HEK293T (cell line): ENCODE results near the gene GLIPR1L2.

ENCODE experiments used
- CTCF ChIA-PET: fragments of 350-600 bp; formaldehyde crosslinking; extraction: SDS; loops from one replicate; lab custom pipeline; 2021; ENCODE audit warnings: antibody characterized with exemption, inconsistent platforms; lab: Yijun Ruan, JAX
- POLR2A ChIA-PET: fragments of 350-600 bp; formaldehyde crosslinking; extraction: SDS; loops from one replicate; lab custom pipeline; 2020; ENCODE audit warnings: antibody characterized with exemption, inconsistent platforms; lab: Yijun Ruan, JAX
- DNase-seq: peaks from one replicate; pipeline ENCODE4 v3.0.0; 2012; ENCODE audit warnings: mixed read lengths; ENCODE audit errors: extremely low spot score
- ARNT ChIP-seq: fragments of 450-650 bp; IDR thresholded peaks from 2 replicates; pipeline ENCODE4 v1.6.1; 2017; ENCODE audit warnings: mild to moderate bottlenecking
- BHLHE40 ChIP-seq: fragments of 450-650 bp; IDR thresholded peaks from 2 replicates; pipeline ENCODE4 v1.6.1; 2016; ENCODE audit warnings: mild to moderate bottlenecking, moderate library complexity, borderline replicate concordance
- CTBP1 ChIP-seq: fragments of 450-650 bp; IDR thresholded peaks from 2 replicates; pipeline ENCODE4 v1.6.1; 2016; ENCODE audit warnings: borderline replicate concordance
- ELF4 ChIP-seq: fragments of 450-650 bp; IDR thresholded peaks from 2 replicates; pipeline ENCODE4 v1.6.1; 2017; ENCODE audit warnings: antibody characterized with exemption
- FOXA1 ChIP-seq: fragments of 450-650 bp; IDR thresholded peaks from 2 replicates; pipeline ENCODE4 v1.6.1; 2016; ENCODE audit warnings: mild to moderate bottlenecking
- FOXK2 ChIP-seq: fragments of 450-650 bp; IDR thresholded peaks from 2 replicates; pipeline ENCODE4 v1.6.1; 2016; ENCODE audit warnings: mild to moderate bottlenecking
- FOXM1 ChIP-seq: fragments of 450-650 bp; IDR thresholded peaks from 2 replicates; pipeline ENCODE4 v1.6.1; 2017; ENCODE audit warnings: mild to moderate bottlenecking, borderline replicate concordance
- HDGF ChIP-seq: fragments of 450-650 bp; IDR thresholded peaks from 2 replicates; pipeline ENCODE4 v1.6.1; 2017; ENCODE audit warnings: antibody characterized with exemption, borderline replicate concordance
- L3MBTL2 ChIP-seq: fragments of 450-650 bp; conservative IDR thresholded peaks from 2 replicates; pipeline ENCODE4 v1.6.1; 2016; ENCODE audit warnings: mild to moderate bottlenecking
- LEF1 ChIP-seq: fragments of 450-650 bp; IDR thresholded peaks from 2 replicates; pipeline ENCODE4 v1.6.1; 2017; ENCODE audit warnings: mild to moderate bottlenecking, borderline replicate concordance
- NFRKB ChIP-seq: fragments of 450-650 bp; IDR thresholded peaks from 2 replicates; pipeline ENCODE4 v1.6.1; 2016; ENCODE audit warnings: mild to moderate bottlenecking, moderate library complexity
- SP1 ChIP-seq: fragments of 450-650 bp; IDR thresholded peaks from 2 replicates; pipeline ENCODE4 v1.6.1; 2017
- SUZ12 ChIP-seq: fragments of 450-650 bp; IDR thresholded peaks from 2 replicates; pipeline ENCODE4 v1.6.1; 2016; ENCODE audit warnings: mild to moderate bottlenecking
- TARDBP ChIP-seq: fragments of 450-650 bp; IDR thresholded peaks from 2 replicates; pipeline ENCODE4 v1.6.1; 2016
- ZNF384 ChIP-seq: fragments of 450-650 bp; IDR thresholded peaks from 2 replicates; pipeline ENCODE4 v1.6.1; 2016
- TF ChIP-seq, protein P1 (sequence below): fragments of 450-650 bp; IDR thresholded peaks from 2 replicates; pipeline ENCODE4 v1.6.1; 2016

Gene GLIPR1L2

DNA sequence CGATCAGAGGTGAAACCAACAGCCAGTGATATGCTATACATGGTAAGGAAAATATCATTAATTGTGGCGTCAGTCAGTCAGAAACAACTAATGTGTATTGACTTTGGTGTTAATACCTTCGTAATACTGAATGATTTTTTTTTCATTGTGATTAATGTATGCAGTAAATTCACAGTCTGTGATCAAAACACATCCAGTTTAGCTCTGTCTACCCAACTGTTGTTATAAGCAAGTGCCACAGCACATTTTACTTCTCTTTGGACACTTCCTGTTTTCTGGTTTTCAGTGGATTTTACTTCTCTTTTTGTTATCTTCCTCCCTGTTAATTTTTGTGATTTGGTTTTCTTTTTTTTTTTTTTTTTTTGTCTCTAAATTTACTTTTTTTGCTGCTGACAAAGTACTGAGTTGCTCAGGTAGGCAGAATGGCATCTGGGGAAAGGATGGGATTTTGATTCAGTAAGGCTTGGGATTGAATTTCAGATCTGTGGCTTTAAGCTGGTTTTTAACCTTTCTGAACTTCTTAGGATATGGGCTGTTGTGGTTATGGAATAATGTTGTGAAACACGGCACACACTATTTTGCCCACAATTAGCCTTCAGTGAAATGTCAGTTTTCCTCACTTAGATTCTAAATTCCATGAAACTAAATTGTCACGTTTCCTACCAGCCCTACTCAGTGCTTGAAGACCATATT, 90.3 kb downstream of the GLIPR1L2 start:
- TF ChIP-seq LEF1: no peak
- no peak for TF ChIP-seq SP1
- TF ChIP-seq SUZ12: no peak
- no peak for TF ChIP-seq BHLHE40
- TF ChIP-seq NFRKB: no peak
- TF ChIP-seq TARDBP: no peak
- TF ChIP-seq ELF4: no peak
- no peak for TF ChIP-seq L3MBTL2
- TF ChIP-seq HDGF: no peak
- TF ChIP-seq, protein P1, sequence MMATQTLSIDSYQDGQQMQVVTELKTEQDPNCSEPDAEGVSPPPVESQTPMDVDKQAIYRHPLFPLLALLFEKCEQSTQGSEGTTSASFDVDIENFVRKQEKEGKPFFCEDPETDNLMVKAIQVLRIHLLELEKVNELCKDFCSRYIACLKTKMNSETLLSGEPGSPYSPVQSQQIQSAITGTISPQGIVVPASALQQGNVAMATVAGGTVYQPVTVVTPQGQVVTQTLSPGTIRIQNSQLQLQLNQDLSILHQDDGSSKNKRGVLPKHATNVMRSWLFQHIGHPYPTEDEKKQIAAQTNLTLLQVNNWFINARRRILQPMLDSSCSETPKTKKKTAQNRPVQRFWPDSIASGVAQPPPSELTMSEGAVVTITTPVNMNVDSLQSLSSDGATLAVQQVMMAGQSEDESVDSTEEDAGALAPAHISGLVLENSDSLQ: no peak
- no peak for TF ChIP-seq ZNF384
- TF ChIP-seq FOXA1: no peak
- TF ChIP-seq FOXM1: no peak
- no peak for TF ChIP-seq FOXK2
- TF ChIP-seq ARNT: no peak
- TF ChIP-seq CTBP1: no peak
- CTCF ChIA-PET: no interaction called here
- POLR2A ChIA-PET: interaction anchor here (0.6 to 1.0 kb wide), 2 partner anchors 30 to 90 kb away, joined by 3 to 5 read pairs; partner anchors contain the start of genes GLIPR1L2 and KRR1
- no peak for DNase-seq

DNA sequence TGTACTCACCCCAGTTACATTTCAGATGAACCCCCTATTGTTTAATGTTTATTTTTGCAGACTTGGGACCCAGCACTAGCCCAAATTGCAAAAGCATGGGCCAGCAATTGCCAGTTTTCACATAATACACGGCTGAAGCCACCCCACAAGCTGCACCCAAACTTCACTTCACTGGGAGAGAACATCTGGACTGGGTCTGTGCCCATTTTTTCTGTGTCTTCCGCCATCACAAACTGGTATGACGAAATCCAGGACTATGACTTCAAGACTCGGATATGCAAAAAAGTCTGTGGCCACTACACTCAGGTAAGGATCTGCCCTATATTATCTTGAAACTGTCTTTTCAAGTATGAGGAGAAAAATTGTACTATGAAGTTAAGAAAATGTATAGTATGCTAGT, 90.9 kb downstream of the GLIPR1L2 start:
- no peak for DNase-seq
- TF ChIP-seq LEF1: no peak
- TF ChIP-seq L3MBTL2: no peak
- no peak for TF ChIP-seq SUZ12
- no peak for TF ChIP-seq BHLHE40
- TF ChIP-seq, protein P1: no peak
- no peak for TF ChIP-seq ARNT
- no peak for TF ChIP-seq SP1
- no peak for TF ChIP-seq NFRKB
- TF ChIP-seq TARDBP: no peak
- TF ChIP-seq FOXM1: no peak
- TF ChIP-seq HDGF: no peak
- CTCF ChIA-PET: no interaction called here
- POLR2A ChIA-PET: no interaction called here
